ENCODE data around the gene SPG7.

GRCh38 chr16:89499767-89500166 is 8.4 kb upstream of the SPG7 start:
- no peak for TF ChIP-seq CTCF (conservative IDR thresholded peaks at IDR 0.05 in 1 of 2, IDR thresholded peaks at IDR 0.05 in 1 of 2; ENCODE audit: low read depth in 1 of 2, low read length in 2 of 2)
- TF ChIP-seq EZH2 (IDR thresholded peaks at IDR 0.05; ENCODE audit: low read length, missing control alignments): no peak
